Colonic mucosa (tissue), 4 donors: ENCODE results near the gene SNX33. TPM values are rescaled to one million over a fixed set of nuclear protein-coding genes. Genes with fewer than 3 reads are reported as not detected.

ENCODE experiments used
- DNase-seq: peaks from one replicate; pipeline ENCODE4 v3.0.0-alpha.2; 2020
- H3K27ac ChIP-seq: fragments of 200-600 bp; one replicate; pipeline ENCODE4 v1.8.0; 2021
- H3K27me3 ChIP-seq: fragments of 200-600 bp; one replicate; pipeline ENCODE4 v1.8.0; 2021
- H3K36me3 ChIP-seq: fragments of 200-600 bp; one replicate; pipeline ENCODE4 v1.8.0; 2021
- H3K4me1 ChIP-seq: fragments of 200-600 bp; one replicate; pipeline ENCODE4 v1.8.0; 2021; ENCODE audit warnings: mild to moderate bottlenecking
- H3K4me3 ChIP-seq: fragments of 200-600 bp; one replicate; pipeline ENCODE4 v1.8.0; 2021
- H3K9ac ChIP-seq, 2 donors: one replicate each; pipeline ENCODE4 v1.7.0; 2013; ENCODE audit warnings: control low read depth in 2 of 2, low read depth in 2 of 2, low read length in 2 of 2
- H3K9me3 ChIP-seq: fragments of 200-600 bp; one replicate; pipeline ENCODE4 v1.8.0; 2021
- CTCF ChIP-seq: fragments of 200-600 bp; IDR thresholded peaks from one replicate; pipeline ENCODE4 v1.8.0; 2022; ENCODE audit warnings: antibody characterized with exemption, mild to moderate bottlenecking
- intact Hi-C: fragments of 100-400 bp; cut with DNase I; formaldehyde crosslinking; loops from one replicate; pipeline ENCODE4 v1.14.1; 2022
- total RNA-seq, 2 donors: library from RNA; stranded (reverse); fragmentation: NEBNext Ultra II Directional in 1 of 2; extraction: Animal tissue kit (Norgen Biotek cat#: 25700) in 1 of 2; gene quantifications; one replicate each; pipeline ENCODE4 v1.2.1, GENCODE V29; 2021
- donor health status: healthy.
- donor health status: DM: no; HTN: no; CAD: no.
- donor health status: DM: no; HTN: no; CAD: no.

Gene SNX33
- total RNA-seq, 2 donors from 2014 or later = 26.2 to 28.1 TPM

- H3K27me3 ChIP-seq = no peaks in the 10 kb centered on the region
- intact Hi-C loops = no loop called here
- no peaks in the 10 kb centered on the region for H3K4me1 ChIP-seq
- no peak for TF ChIP-seq CTCF
- no peaks in the 10 kb centered on the region for H3K36me3 ChIP-seq
- H3K9me3 ChIP-seq = no peaks in the 10 kb centered on the region
- H3K9ac ChIP-seq = no peak overlapping the region
- H3K4me3 ChIP-seq = no peak overlapping the region
- no peak for DNase-seq
- no peak overlapping the region for H3K27ac ChIP-seq
Measured at GRCh38 chr15:75616766-75617165, 30.9 kb upstream of the SNX33 start.

- Histone ChIP-seq H3K27me3 (no peaks in the 10 kb centered on the region), H3K4me1 (no peaks in the 10 kb centered on the region), H3K4me3 (no peak overlapping the region), H3K9me3 (no peaks in the 10 kb centered on the region), H3K36me3 (no peaks in the 10 kb centered on the region), H3K9ac (peak overlapping the region; percentile 27 to 67), H3K27ac (peak overlapping the region; percentile 53)
- intact Hi-C loops = no loop called here
- no peak for DNase-seq
- no peak for TF ChIP-seq CTCF
Measured at GRCh38 chr15:75620058-75620820, 27.5 kb upstream of the SNX33 start.

- H3K9me3 ChIP-seq = no peaks in the 10 kb centered on the region
- H3K4me3 ChIP-seq = no peak overlapping the region
- DNase-seq = peak; percentile 54
- H3K27ac ChIP-seq = peak overlapping the region; percentile 53
- no peaks in the 10 kb centered on the region for H3K36me3 ChIP-seq
- intact Hi-C loops = no loop called here
- H3K27me3 ChIP-seq = no peaks in the 10 kb centered on the region
- no peaks in the 10 kb centered on the region for H3K4me1 ChIP-seq
- TF ChIP-seq CTCF = no peak
- H3K9ac ChIP-seq = peak overlapping the region in 1 of 2 donors; percentile 67
Measured at GRCh38 chr15:75620841-75621391, 26.8 kb upstream of the SNX33 start.

GRCh38 chr15:75622505-75622904 lies 25.2 kb upstream of the SNX33 start:
- Histone ChIP-seq H3K4me1 (no peaks in the 10 kb centered on the region), H3K4me3 (no peak overlapping the region), H3K9ac (no peak overlapping the region), H3K36me3 (no peaks in the 10 kb centered on the region), H3K27ac (no peak overlapping the region), H3K9me3 (no peaks in the 10 kb centered on the region), H3K27me3 (no peaks in the 10 kb centered on the region)
- intact Hi-C loops = no loop called here
- DNase-seq = no peak
- no peak for TF ChIP-seq CTCF

GRCh38 chr15:75625542-75626347 lies 22.0 kb upstream of the SNX33 start, which contains the start of gene SNUPN:
Gene SNUPN (minus strand): TSS chr15:75625725. CDS start chr15:75621051, 4,674 bp downstream.
- H3K4me1 ChIP-seq = no peaks in the 10 kb centered on the region
- DNase-seq = peak; percentile 96
- H3K9me3 ChIP-seq = no peaks in the 10 kb centered on the region
- no peaks in the 10 kb centered on the region for H3K36me3 ChIP-seq
- H3K27me3 ChIP-seq = no peaks in the 10 kb centered on the region
- H3K9ac ChIP-seq = peak within 1 kb of the TSS; percentile 83 to 91
- peak within 1 kb of the TSS; percentile 81 for H3K4me3 ChIP-seq
- intact Hi-C loops = no loop called here
- no peak for TF ChIP-seq CTCF
- peak within 1 kb of the TSS; percentile 91 for H3K27ac ChIP-seq
